GM12878 (cell line): ENCODE results near the gene SETD1B. TPM values are rescaled to one million over a fixed set of nuclear protein-coding genes. Genes with fewer than 3 reads are reported as not detected.

Source experiments
- ATAC-seq: fragments of 200-7000 bp; cut with Tn5 transposase; 3 replicates; pipeline ENCODE4 v1.9.1; 2020; ENCODE audit warnings: mild to moderate bottlenecking, moderate library complexity
- BruUV-seq: library from RNA; stranded (reverse); fragments of 400-500 nt; replicated peaks from 2 replicates; lab custom pipeline; 2021; lab: Mats Ljungman, UMichigan
- CTCF ChIA-PET: fragments of 300-600 bp; sonication (Branson Sonifier 250); formaldehyde crosslinking; extraction: SDS; loops from one replicate; lab custom pipeline; 2021; ENCODE audit warnings: inconsistent platforms; lab: Yijun Ruan, JAX
- POLR2A ChIA-PET: fragments of 350-600 bp; formaldehyde crosslinking; extraction: SDS; loops from one replicate; lab custom pipeline; 2021; ENCODE audit warnings: inconsistent platforms; lab: Charles Lee
- RAD21 ChIA-PET: fragments of 300-600 bp; sonication (Branson Sonifier 250); formaldehyde crosslinking; loops from one replicate; lab custom pipeline; 2023; ENCODE audit warnings: antibody characterized with exemption; ENCODE audit not compliant: unreplicated experiment; lab: Charles Lee
- SMC1A ChIA-PET: fragments of 300-600 bp; sonication (Branson Sonifier 250); formaldehyde crosslinking; loops from one replicate; lab custom pipeline; 2023; ENCODE audit not compliant: unreplicated experiment, uncharacterized antibody; lab: Charles Lee
- DNase-seq: peaks from one replicate; pipeline ENCODE4 v3.0.0-alpha.2; 2011; ENCODE audit warnings: low read depth, low spot score
- FAIRE-seq: peaks from 3 replicates; lab custom pipeline; 2011; peaks lifted over from hg19 to GRCh38; lab: Jason Lieb, UNC
- H2AFZ ChIP-seq: 2 replicates; pipeline ENCODE4 v1.6.0; 2011; ENCODE audit warnings: low read depth, low read length, control low read depth; ENCODE audit not compliant: control insufficient read depth
- H3K27ac ChIP-seq: 2 replicates; pipeline ENCODE4 v1.5.1; 2011; ENCODE audit warnings: control low read depth; ENCODE audit not compliant: control insufficient read depth, insufficient read depth
- H3K27me3 ChIP-seq, 2 experiments: replicated peaks in 1 of 2; 2 replicates each; pipeline versions ENCODE4 v1.6.0 to v1.6.1; 2011; ENCODE audit warnings: low read length in 1 of 2; ENCODE audit not compliant: control insufficient read depth in 2 of 2, insufficient read depth in 2 of 2
- H3K36me3 ChIP-seq, 2 experiments: 2 replicates each; pipeline ENCODE4 v1.5.1; 2011; ENCODE audit warnings: low read length in 1 of 2; ENCODE audit not compliant: control insufficient read depth in 2 of 2, insufficient read depth in 2 of 2
- H3K4me1 ChIP-seq: 2 replicates; pipeline ENCODE4 v1.6.1; 2011; ENCODE audit warnings: mild to moderate bottlenecking, low read length, moderate library complexity, mixed read lengths; ENCODE audit not compliant: control insufficient read depth, insufficient read depth
- H3K4me2 ChIP-seq: 2 replicates; pipeline ENCODE4 v1.6.0; 2011; ENCODE audit warnings: control low read depth; ENCODE audit not compliant: control insufficient read depth, insufficient read depth
- H3K4me3 ChIP-seq: fragments of 200-600 bp; sonication (generic); 2 replicates; pipeline ENCODE4 v1.5.1; 2016
- H3K79me2 ChIP-seq: 2 replicates; pipeline ENCODE4 v1.6.0; 2011; ENCODE audit warnings: low read length; ENCODE audit not compliant: control insufficient read depth, insufficient read depth
- H3K9ac ChIP-seq: 2 replicates; pipeline ENCODE4 v1.8.0; 2011; ENCODE audit warnings: low read length, control low read depth, mixed read lengths; ENCODE audit not compliant: control insufficient read depth, insufficient read depth
- H3K9me3 ChIP-seq: replicated peaks from 3 replicates; pipeline ENCODE4 v1.5.1; 2011; ENCODE audit warnings: mild to moderate bottlenecking, low read length; ENCODE audit not compliant: control insufficient read depth, insufficient read depth
- H4K20me1 ChIP-seq: 2 replicates; pipeline ENCODE4 v1.6.0; 2011; ENCODE audit not compliant: control insufficient read depth, insufficient read depth
- BCLAF1 ChIP-seq: fragments of 450-650 bp; IDR thresholded peaks from 2 replicates; pipeline ENCODE4 v1.6.1; 2017; ENCODE audit warnings: antibody characterized with exemption, mild to moderate bottlenecking, moderate library complexity
- HSF1 ChIP-seq: fragments of 150-350 bp; IDR thresholded peaks from 2 replicates; pipeline ENCODE4 v1.6.1; 2014; ENCODE audit warnings: mild to moderate bottlenecking, low read depth, low read length
- MEF2B ChIP-seq: fragments of 450-650 bp; IDR thresholded peaks from 2 replicates; pipeline ENCODE4 v1.6.1; 2018; ENCODE audit warnings: mild to moderate bottlenecking, moderate library complexity; ENCODE audit not compliant: partially characterized antibody, poor library complexity, severe bottlenecking
- MLLT1 ChIP-seq: fragments of 450-650 bp; IDR thresholded peaks from 2 replicates; pipeline ENCODE4 v1.6.1; 2016; ENCODE audit warnings: mild to moderate bottlenecking
- PAX8 ChIP-seq: fragments of 450-650 bp; IDR thresholded peaks from 2 replicates; pipeline ENCODE4 v1.6.1; 2017; ENCODE audit warnings: mild to moderate bottlenecking, moderate library complexity
- RELB ChIP-seq: fragments of 450-650 bp; IDR thresholded peaks from 2 replicates; pipeline ENCODE4 v1.6.1; 2017; ENCODE audit warnings: low read depth, mild to moderate bottlenecking, moderate library complexity
- SMAD1 ChIP-seq: fragments of 450-650 bp; IDR thresholded peaks from 2 replicates; pipeline ENCODE4 v1.6.1; 2018; ENCODE audit warnings: mild to moderate bottlenecking, low read depth; ENCODE audit not compliant: partially characterized antibody
- SUPT20H ChIP-seq: IDR thresholded peaks from 2 replicates; pipeline ENCODE4 v1.6.1; 2011; ENCODE audit warnings: low read depth, mild to moderate bottlenecking, low read length, moderate library complexity, borderline replicate concordance; ENCODE audit not compliant: control insufficient read depth
- ZBTB40 ChIP-seq: fragments of 450-650 bp; IDR thresholded peaks from 2 replicates; pipeline ENCODE4 v1.6.1; 2016; ENCODE audit warnings: mild to moderate bottlenecking, moderate library complexity, borderline replicate concordance
- WGBS: methylation state at CpG from one replicate; pipeline ENCODE4 v1.1.6; 2016; ENCODE audit warnings: low lambda C conversion rate; ENCODE audit not compliant: insufficient replicate concordance, insufficient coverage; ENCODE audit errors: missing lambda C conversion rate; 5-methylcytosine and 5-hydroxymethylcytosine counted together
- in situ Hi-C: fragments of 300-500 bp; cut with MboI; formaldehyde crosslinking; loops from 9 replicates; pipeline ENCODE4 v1.14.3; 2018; ENCODE audit warnings: mixed read lengths
- intact Hi-C: fragments of 100-400 bp; cut with micrococcal nuclease; formaldehyde crosslinking; loops from one replicate; pipeline ENCODE4 v1.14.2; 2022; ENCODE audit not compliant: unreplicated experiment
- polyA plus RNA-seq, 11 experiments: library from polyadenylated mRNA; depleted of rRNA in 4 of 11; unstranded in 6 of 11; stranded (reverse) in 5 of 11; fragments of >200 nt; fragmentation: Nextera tagmentation in 4 of 11; fragmentation: Illumina TruSeq in 1 of 11; extraction: Ambion mirVana in 4 of 11; extraction: Trizol in 1 of 11; gene quantifications; 1 replicate in 1 of 11; 2 replicates in 10 of 11; pipeline versions ENCODE4 v1.2.1 to v1.2.3, GENCODE V29; 2011 to 2016; ENCODE audit warnings: inconsistent platforms in 2 of 11, missing spikeins in 2 of 11, low read depth in 1 of 11
- total RNA-seq, 4 experiments: library from RNA; depleted of rRNA in 3 of 4; stranded (reverse); fragments of >200 nt in 3 of 4; fragmentation: Illumina TruSeq in 1 of 4; extraction: Trizol in 1 of 4; gene quantifications; 2 replicates each; pipeline versions ENCODE4 v1.2.1 to v1.2.3, GENCODE V29; 2013 to 2021

Gene SETD1B
- total and polyA plus RNA-seq, 10 of the 15 experiments (the other 5 are each of a cell fraction or from before 2014, with no cell fraction given): 0.50 to 17.3 (median 1.6) TPM

- ATAC-seq: no peak
- TSS peak; percentile 93 for BruUV-seq
- ChIA-PET CTCF (interaction anchor here (0.6 to 13.6 kb wide), 7 partner anchors 5 to 125 kb away, joined by 3 to 565 read pairs (median 8); partner anchors contain the start of genes PSMD9, RHOF and SETD1B), RAD21 (interaction anchor here (0.6 to 13.1 kb wide), 9 partner anchors 8 to 402 kb away, joined by 3 to 395 read pairs (median 5); partner anchors contain the start of genes ORAI1, PSMD9 and RHOF), POLR2A (interaction anchor here (0.6 to 10.1 kb wide), 11 partner anchors 9 to 424 kb away, joined by 3 to 155 read pairs (median 8); partner anchors contain the start of genes DIABLO, ORAI1, PSMD9 and RHOF), SMC1A (interaction anchor here (1.0 to 12.2 kb wide), 7 partner anchors 8 to 116 kb away, joined by 3 to 226 read pairs (median 9); partner anchors contain the start of genes CFAP251 and RHOF)
- H3K4me3 ChIP-seq: peak overlapping the region; percentile 66
- peaks cover 5% of the 10 kb centered on the region; the same call in 1 of the 2 replicates for H4K20me1 ChIP-seq
- 0% methylated on average over 1 of the region's 1 CpG for WGBS
- no peak overlapping the region for H2AFZ ChIP-seq
- peak overlapping the region; percentile 88 for H3K4me2 ChIP-seq
- no peak for DNase-seq
- H3K79me2 ChIP-seq: peaks cover 79% of the 10 kb centered on the region
- H3K9ac ChIP-seq: peak overlapping the region; percentile 100
- no peak for FAIRE-seq
- H3K9me3 ChIP-seq: no peaks in the 10 kb centered on the region
- peaks cover 9 to 13% of the 10 kb centered on the region in 2 experiments; a peak in 3 of 4 replicates for H3K36me3 ChIP-seq
- H3K4me1 ChIP-seq: peaks cover 26% of the 10 kb centered on the region
- H3K27me3 ChIP-seq: no peaks in the 10 kb centered on the region
- H3K27ac ChIP-seq: peak overlapping the region; percentile 97
- in situ Hi-C loops (no loop called here), intact Hi-C loops (loop anchor here (5.0 kb wide), 2 partner anchors 265 to 1430 kb away; partner anchors contain the start of genes MPHOSPH9 and MTRFR)
- peak; percentile 96 for TF ChIP-seq SMAD1
- peak; percentile 13 for TF ChIP-seq MLLT1
- TF ChIP-seq MEF2B: peak; percentile 29
- TF ChIP-seq RELB: no peak
- peak; percentile 5; the same call in 1 of the 2 replicates for TF ChIP-seq BCLAF1
- no peak for TF ChIP-seq SUPT20H
- 0 out of 2 replicates have a peak, but pooled peaks have one; percentile 53 for TF ChIP-seq HSF1
- peak; percentile 95 for TF ChIP-seq PAX8
- no peak; the same call in 1 of the 2 replicates for TF ChIP-seq ZBTB40
These were observed 1.3 kb upstream of the SETD1B start for GRCh38 chr12:121802485-121802842.
